Measurements from ENCODE around the gene GREB1.

Gene GREB1

DNA sequence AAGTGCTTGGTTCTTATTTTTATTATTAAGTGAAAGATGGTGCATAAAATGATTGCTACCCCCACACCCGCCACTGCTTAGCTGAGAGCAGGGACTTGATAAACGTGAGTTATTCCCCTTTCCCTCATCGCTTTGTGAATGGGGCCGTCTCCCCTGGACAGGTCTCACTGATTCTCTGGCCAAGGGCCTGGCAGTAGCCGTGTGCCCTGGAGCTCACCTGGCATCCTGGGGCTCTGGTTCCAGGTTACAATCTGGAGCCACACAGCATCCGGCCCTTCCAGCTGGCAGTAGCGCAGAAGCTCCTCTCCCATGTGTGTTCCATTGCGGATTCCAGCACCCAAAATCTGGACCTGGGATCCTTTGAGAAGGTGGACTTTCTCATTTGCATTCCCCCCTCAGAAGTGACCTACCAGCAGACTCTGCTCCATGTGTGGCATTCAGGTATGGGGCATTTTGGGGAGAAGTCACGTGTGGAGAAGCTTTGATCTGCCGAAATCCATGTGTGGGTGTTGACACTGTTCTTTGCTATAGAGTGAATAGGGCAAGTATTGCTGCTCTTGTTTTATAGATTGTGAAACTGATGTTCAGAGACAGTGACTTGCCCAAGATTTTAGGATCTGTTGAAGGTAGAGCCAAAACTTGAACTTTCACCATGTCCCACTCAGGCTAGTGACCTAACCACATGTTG is 63.8 kb downstream of the GREB1 start:
- TF ChIP-seq, protein P1, sequence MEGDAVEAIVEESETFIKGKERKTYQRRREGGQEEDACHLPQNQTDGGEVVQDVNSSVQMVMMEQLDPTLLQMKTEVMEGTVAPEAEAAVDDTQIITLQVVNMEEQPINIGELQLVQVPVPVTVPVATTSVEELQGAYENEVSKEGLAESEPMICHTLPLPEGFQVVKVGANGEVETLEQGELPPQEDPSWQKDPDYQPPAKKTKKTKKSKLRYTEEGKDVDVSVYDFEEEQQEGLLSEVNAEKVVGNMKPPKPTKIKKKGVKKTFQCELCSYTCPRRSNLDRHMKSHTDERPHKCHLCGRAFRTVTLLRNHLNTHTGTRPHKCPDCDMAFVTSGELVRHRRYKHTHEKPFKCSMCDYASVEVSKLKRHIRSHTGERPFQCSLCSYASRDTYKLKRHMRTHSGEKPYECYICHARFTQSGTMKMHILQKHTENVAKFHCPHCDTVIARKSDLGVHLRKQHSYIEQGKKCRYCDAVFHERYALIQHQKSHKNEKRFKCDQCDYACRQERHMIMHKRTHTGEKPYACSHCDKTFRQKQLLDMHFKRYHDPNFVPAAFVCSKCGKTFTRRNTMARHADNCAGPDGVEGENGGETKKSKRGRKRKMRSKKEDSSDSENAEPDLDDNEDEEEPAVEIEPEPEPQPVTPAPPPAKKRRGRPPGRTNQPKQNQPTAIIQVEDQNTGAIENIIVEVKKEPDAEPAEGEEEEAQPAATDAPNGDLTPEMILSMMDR (IDR thresholded peaks at IDR 0.05; ENCODE audit: low read depth, low read length), result no peak
- no peak for DNase-seq
- no peaks in the 10 kb centered on the region for H3K9me3 ChIP-seq (ENCODE audit: severe bottlenecking)
- no peaks in the 10 kb centered on the region for H3K36me3 ChIP-seq
- H3K27me3 ChIP-seq (ENCODE audit: insufficient read depth, low read depth, severe bottlenecking), result no peaks in the 10 kb centered on the region
- H3K4me3 ChIP-seq (ENCODE audit: low read depth, low read length), result no peak overlapping the region
- H3K27ac ChIP-seq, result no peak overlapping the region

DNA sequence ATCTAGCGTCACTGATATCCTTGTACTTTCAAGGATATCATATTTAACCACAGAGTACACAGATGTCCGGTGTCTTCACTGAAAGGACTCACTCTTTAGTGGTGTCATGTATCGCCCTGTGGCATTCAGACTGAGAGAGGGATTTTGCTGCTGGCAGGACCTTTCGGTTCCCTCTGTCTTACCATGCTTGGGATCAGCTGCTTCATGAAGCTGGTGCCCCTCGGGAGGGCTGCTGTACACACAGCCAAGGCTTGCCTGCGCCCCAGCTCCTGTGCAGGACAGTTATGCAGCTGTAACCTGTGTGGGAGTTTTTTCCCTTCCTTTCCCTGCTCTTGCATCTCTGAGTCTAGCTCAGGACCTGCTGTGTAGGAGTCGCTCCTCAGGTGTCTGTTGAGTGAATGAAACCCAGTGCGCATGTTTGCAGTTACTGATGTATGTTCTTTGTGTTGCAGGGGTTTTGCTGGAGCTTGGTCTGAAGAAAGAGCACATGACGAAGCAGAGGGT is 64.4 kb downstream of the GREB1 start:
- DNase-seq, result no peak
- no peaks in the 10 kb centered on the region for H3K9me3 ChIP-seq (ENCODE audit: severe bottlenecking)
- no peak overlapping the region for H3K27ac ChIP-seq
- TF ChIP-seq, protein P1 (IDR thresholded peaks at IDR 0.05; ENCODE audit: low read depth, low read length), result no peak
- no peak overlapping the region for H3K4me3 ChIP-seq (ENCODE audit: low read depth, low read length)
- no peaks in the 10 kb centered on the region for H3K27me3 ChIP-seq (ENCODE audit: insufficient read depth, low read depth, severe bottlenecking)
- H3K36me3 ChIP-seq, result no peaks in the 10 kb centered on the region

DNA sequence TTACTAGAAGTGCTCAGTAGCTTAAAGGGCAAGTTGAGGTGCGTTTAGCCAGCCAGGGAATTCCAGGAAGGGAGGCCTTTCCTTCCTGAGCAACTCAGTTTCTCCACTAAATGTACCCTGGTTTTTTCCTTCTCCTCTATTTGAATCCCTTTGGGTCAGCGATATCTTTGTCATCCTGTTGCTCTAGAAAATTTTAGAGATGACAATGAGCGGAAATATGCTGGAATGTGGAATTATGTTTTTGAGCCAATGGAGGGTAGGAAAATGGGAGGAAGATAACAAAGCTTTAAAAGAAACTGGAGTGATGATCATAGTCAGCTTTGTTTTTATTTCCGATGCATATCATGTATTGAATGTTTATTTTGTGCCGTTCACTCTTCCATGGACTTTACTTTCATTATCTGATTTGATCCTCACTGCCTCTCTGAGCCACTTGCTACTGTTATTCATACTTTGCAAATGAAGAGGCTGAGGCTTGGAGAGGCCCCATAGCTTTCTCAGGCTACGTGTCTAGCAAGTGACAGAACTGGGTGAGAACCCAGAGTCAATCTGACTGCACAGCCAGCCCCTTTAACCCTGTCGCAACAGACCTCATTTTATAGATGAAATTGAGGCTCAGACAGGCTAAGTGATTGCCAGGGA is 68.8 kb downstream of the GREB1 start:
- Histone ChIP-seq H3K36me3 (no peaks in the 10 kb centered on the region), H3K9me3 (ENCODE audit: severe bottlenecking) (no peaks in the 10 kb centered on the region), H3K27me3 (ENCODE audit: insufficient read depth, low read depth, severe bottlenecking) (no peaks in the 10 kb centered on the region), H3K27ac (no peak overlapping the region), H3K4me3 (ENCODE audit: low read depth, low read length) (no peak overlapping the region)
- TF ChIP-seq, protein P1 (IDR thresholded peaks at IDR 0.05; ENCODE audit: low read depth, low read length), result no peak
- DNase-seq, result no peak

DNA sequence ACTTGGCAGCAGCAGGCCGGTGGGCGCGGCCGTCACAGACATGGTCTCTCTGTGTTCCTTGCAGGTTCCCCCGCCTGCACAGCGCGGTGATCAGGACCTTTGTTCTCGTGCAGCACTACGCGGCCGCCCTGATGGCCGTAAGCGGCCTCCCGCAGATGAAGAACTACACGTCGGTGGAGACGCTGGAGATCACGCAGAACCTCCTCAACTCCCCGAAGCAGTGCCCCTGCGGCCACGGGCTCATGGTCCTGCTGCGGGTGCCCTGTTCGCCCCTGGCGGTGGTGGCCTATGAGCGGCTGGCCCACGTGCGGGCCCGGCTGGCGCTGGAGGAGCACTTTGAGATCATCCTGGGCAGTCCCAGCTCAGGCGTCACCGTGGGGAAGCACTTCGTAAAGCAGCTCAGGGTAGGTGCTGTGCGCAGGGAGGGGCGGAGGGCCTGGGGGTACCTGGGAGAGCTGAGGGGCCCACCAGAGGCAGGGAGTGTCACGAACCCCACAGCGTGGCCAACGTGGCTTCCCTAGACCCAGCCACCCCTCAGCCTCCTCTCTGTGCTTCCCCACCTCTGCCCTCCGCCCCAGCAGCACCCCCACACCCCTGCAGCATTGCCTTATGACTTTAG is 76.9 kb downstream of the GREB1 start:
- Histone ChIP-seq H3K27me3 (ENCODE audit: insufficient read depth, low read depth, severe bottlenecking) (no peaks in the 10 kb centered on the region), H3K36me3 (no peaks in the 10 kb centered on the region), H3K9me3 (ENCODE audit: severe bottlenecking) (no peaks in the 10 kb centered on the region), H3K27ac (no peak overlapping the region), H3K4me3 (ENCODE audit: low read depth, low read length) (no peak overlapping the region)
- TF ChIP-seq, protein P1 (IDR thresholded peaks at IDR 0.05; ENCODE audit: low read depth, low read length), result no peak
- DNase-seq, result no peak

DNA sequence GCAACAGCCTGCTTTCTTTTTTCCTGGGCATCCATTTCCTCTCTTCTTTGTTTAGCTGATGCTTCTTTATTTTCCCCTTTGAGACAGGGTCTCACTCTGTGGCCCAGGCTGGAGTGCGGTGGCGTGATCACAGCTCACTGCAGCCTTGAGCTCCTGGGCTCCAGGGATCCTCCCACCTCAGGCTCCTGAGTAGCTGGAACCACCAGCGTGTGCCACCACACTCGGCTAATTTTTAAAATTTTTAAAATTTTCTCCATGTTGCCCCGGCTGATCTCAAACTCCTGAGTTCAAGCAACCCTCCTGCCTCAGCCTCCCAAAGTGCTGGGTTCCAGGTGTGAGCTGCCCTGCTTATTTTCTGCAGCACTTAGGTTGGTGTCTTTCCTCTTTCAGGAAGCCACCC is 77.4 kb downstream of the GREB1 start:
- H3K4me3 ChIP-seq (ENCODE audit: low read depth, low read length), result no peak overlapping the region
- H3K27ac ChIP-seq, result no peak overlapping the region
- H3K36me3 ChIP-seq, result no peaks in the 10 kb centered on the region
- TF ChIP-seq, protein P1 (IDR thresholded peaks at IDR 0.05; ENCODE audit: low read depth, low read length), result no peak
- no peak for DNase-seq
- H3K27me3 ChIP-seq (ENCODE audit: insufficient read depth, low read depth, severe bottlenecking), result no peaks in the 10 kb centered on the region
- no peaks in the 10 kb centered on the region for H3K9me3 ChIP-seq (ENCODE audit: severe bottlenecking)

All from WERI-Rb-1 (cell line).